ENCODE measurements around the gene HMCN1.
"Not testable (repeated sequence)": the region's sequence is repeated elsewhere in the genome, so short reads cannot be mapped to it uniquely, and the experiment has no call there.

HMCN1 gene

DNA sequence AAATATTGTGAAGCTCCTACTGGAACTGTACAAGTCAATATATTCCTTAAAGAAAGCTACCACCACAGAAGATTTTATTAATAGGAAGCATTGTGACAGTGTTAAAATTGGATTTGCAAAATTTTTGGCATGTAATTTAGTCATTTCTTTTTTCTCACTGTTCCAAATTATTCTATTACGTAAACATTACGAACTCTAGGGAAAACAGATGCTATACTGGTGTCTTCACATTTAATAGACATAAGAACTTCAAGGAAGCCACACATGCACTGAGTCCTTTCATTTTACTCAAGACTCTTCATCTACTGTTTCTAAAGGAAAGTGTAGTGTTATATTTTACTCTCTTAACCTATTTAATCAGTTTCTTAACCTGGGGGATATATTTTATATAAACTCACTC, 135.4 kb downstream of the HMCN1 start:
- Histone ChIP-seq H3K9ac (ENCODE audit: low read length in 2 of 2) (no peak overlapping the region), H3K9me3 (ENCODE audit: control insufficient read depth in 2 of 2, low read length in 2 of 2) (no peaks in the 10 kb centered on the region), H3K4me3 (ENCODE audit: low read length in 2 of 2) (no peak overlapping the region), H3K27me3 (ENCODE audit: control insufficient read depth in 1 of 2, insufficient read depth in 2 of 2, low read length in 2 of 2) (no peaks in the 10 kb centered on the region), H3K36me3 (ENCODE audit: control insufficient read depth in 2 of 2, insufficient read depth in 2 of 2, low read length in 2 of 2) (no peaks in the 10 kb centered on the region), H3K4me1 (ENCODE audit: control insufficient read depth, insufficient read depth, low read length) (no peaks in the 10 kb centered on the region), H3K27ac (ENCODE audit: low read length) (no peak overlapping the region)

DNA sequence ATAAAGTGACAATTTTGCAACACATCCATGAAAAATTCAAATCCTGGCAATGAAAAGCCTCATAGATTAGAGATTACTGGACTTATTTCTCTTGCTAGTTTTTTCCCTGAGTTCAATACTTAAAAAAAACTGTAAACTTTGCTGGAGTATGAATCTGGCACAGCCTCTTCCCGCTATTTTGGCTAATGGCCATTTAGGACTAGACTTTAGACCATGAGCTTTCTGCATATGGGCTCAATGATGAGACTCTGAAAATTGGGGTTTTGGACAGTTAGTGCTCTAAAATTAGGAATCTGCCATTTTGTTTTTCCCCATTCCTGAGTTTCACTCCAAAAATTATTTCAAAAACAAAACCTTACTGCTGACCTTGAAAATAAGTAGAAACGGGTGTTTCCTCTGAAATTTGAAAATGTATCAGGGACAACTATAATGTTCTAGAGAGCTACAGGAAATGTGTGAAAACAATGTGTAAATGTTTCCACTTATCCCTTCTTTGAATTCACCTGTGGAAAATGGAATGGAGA, 137.5 kb downstream of the HMCN1 start:
- H3K4me3 ChIP-seq (ENCODE audit: low read length in 2 of 2): no peak overlapping the region
- H3K9me3 ChIP-seq (ENCODE audit: control insufficient read depth in 2 of 2, low read length in 2 of 2): no peaks in the 10 kb centered on the region
- no peaks in the 10 kb centered on the region for H3K4me1 ChIP-seq (ENCODE audit: control insufficient read depth, insufficient read depth, low read length)
- H3K27ac ChIP-seq (ENCODE audit: low read length): no peak overlapping the region
- no peaks in the 10 kb centered on the region for H3K27me3 ChIP-seq (ENCODE audit: control insufficient read depth in 1 of 2, insufficient read depth in 2 of 2, low read length in 2 of 2)
- H3K9ac ChIP-seq (ENCODE audit: low read length in 2 of 2): no peak overlapping the region
- no peaks in the 10 kb centered on the region for H3K36me3 ChIP-seq (ENCODE audit: control insufficient read depth in 2 of 2, insufficient read depth in 2 of 2, low read length in 2 of 2)

DNA sequence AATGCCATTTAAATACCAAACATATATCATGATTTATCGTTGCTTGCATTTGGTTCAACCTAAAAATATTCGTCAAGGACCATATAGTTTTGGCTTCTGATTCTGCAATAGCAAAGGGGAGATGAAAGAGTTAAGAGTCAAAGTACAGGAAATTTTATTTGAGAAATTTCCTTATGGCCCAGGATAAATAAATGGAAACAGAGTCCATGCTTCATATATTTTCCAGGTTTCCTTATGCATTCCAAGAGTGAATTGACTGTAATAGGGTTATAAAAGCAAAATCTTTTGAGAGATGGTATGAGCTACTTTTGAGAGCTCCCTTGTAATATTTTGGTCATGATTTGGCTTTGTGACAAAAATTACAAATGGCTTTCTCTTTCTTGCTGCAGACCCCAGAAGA, 140.1 kb downstream of the HMCN1 start:
- H3K27me3 ChIP-seq (ENCODE audit: control insufficient read depth in 1 of 2, insufficient read depth in 2 of 2, low read length in 2 of 2): no peaks in the 10 kb centered on the region
- no peak overlapping the region for H3K27ac ChIP-seq (ENCODE audit: low read length)
- H3K9me3 ChIP-seq (ENCODE audit: control insufficient read depth in 2 of 2, low read length in 2 of 2): no peaks in the 10 kb centered on the region
- H3K9ac ChIP-seq (ENCODE audit: low read length in 2 of 2): no peak overlapping the region
- no peak overlapping the region for H3K4me3 ChIP-seq (ENCODE audit: low read length in 2 of 2)
- H3K36me3 ChIP-seq (ENCODE audit: control insufficient read depth in 2 of 2, insufficient read depth in 2 of 2, low read length in 2 of 2): no peaks in the 10 kb centered on the region
- H3K4me1 ChIP-seq (ENCODE audit: control insufficient read depth, insufficient read depth, low read length): no peaks in the 10 kb centered on the region

DNA sequence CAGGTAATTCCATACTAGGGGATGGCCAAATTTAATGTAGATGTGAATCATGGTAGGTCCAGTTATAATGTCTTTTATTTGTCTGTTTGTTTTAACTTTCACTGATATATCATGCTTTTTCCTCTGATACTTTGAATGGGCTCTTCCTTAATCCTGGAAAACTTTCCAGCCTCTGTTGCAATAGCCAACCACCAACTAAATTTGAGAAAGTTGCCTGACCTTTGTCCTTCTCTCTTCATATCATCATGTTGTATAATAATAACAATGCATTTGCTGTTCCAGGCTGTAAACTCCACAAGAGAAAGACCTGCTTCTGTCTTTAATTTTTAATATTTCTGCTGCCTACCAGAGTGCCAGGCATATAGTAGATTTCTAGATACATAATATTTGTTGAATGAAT, 146.1 kb downstream of the HMCN1 start:
- Histone ChIP-seq H3K4me1 (ENCODE audit: control insufficient read depth, insufficient read depth, low read length) (no peaks in the 10 kb centered on the region), H3K27me3 (ENCODE audit: control insufficient read depth in 1 of 2, insufficient read depth in 2 of 2, low read length in 2 of 2) (no peaks in the 10 kb centered on the region), H3K36me3 (ENCODE audit: control insufficient read depth in 2 of 2, insufficient read depth in 2 of 2, low read length in 2 of 2) (no peaks in the 10 kb centered on the region), H3K27ac (ENCODE audit: low read length) (no peak overlapping the region), H3K9ac (ENCODE audit: low read length in 2 of 2) (no peak overlapping the region), H3K4me3 (ENCODE audit: low read length in 2 of 2) (no peak overlapping the region), H3K9me3 (ENCODE audit: control insufficient read depth in 2 of 2, low read length in 2 of 2) (peaks cover 0 to 3% of the 10 kb centered on the region in 2 donors)

DNA sequence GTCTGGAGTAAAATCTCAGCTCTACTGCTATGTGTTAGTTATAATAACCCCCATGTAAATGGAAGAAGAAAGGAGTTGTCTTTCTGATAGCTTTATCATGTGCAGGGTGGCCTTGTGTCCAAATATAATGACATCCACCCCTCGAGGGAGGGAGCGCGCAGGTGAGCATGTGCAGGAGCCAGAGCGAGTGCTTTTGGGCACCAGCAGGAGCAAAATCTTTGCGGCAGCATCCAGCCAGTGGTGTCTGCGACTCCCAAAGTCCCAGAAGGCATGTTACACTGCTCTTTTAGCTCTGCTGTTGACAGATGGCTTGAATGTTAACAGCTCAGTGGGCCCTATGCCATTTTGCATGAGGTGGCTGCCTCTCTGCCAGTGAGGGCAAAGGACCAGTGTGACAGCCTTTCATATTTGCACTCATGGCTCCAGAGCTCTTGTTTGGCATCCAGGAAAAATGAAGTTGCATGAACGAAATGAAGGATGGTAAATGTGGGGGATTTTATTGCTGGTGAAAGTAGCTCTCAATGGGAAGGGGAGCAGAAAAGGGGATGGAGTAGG, 146.7 kb downstream of the HMCN1 start:
- H3K4me1 ChIP-seq (ENCODE audit: control insufficient read depth, insufficient read depth, low read length): no peaks in the 10 kb centered on the region
- H3K4me3 ChIP-seq (ENCODE audit: low read length in 2 of 2): no peak overlapping the region
- H3K27me3 ChIP-seq (ENCODE audit: control insufficient read depth in 1 of 2, insufficient read depth in 2 of 2, low read length in 2 of 2): no peaks in the 10 kb centered on the region
- no peak overlapping the region for H3K27ac ChIP-seq (ENCODE audit: low read length)
- peaks cover 0 to 3% of the 10 kb centered on the region in 2 donors for H3K9me3 ChIP-seq (ENCODE audit: control insufficient read depth in 2 of 2, low read length in 2 of 2)
- no peak overlapping the region for H3K9ac ChIP-seq (ENCODE audit: low read length in 2 of 2)
- H3K36me3 ChIP-seq (ENCODE audit: control insufficient read depth in 2 of 2, insufficient read depth in 2 of 2, low read length in 2 of 2): no peaks in the 10 kb centered on the region

DNA sequence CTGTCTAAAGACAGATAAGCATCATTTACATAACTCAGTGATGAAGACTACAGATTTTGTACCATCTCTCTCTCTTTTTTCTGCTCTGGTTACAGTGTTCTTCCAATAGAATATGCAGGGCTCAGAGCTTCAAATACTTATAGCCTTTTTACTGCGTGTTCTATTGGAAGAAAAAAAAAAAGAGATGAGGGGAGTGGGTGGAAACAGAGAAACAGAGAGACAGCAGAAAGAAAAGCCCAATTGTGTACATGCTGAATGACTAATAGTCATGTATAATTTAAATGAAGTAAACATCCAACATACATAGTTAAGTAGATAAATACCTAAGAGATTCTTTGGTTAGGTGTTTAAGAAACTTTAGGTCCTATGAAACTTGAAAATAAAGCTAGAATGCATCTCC, 151.9 kb downstream of the HMCN1 start:
- Histone ChIP-seq H3K4me1 (ENCODE audit: control insufficient read depth, insufficient read depth, low read length) (no peaks in the 10 kb centered on the region), H3K27me3 (ENCODE audit: control insufficient read depth in 1 of 2, insufficient read depth in 2 of 2, low read length in 2 of 2) (no peaks in the 10 kb centered on the region), H3K36me3 (ENCODE audit: control insufficient read depth in 2 of 2, insufficient read depth in 2 of 2, low read length in 2 of 2) (no peaks in the 10 kb centered on the region), H3K9me3 (ENCODE audit: control insufficient read depth in 2 of 2, low read length in 2 of 2) (no peaks in the 10 kb centered on the region), H3K27ac (ENCODE audit: low read length) (no peak overlapping the region), H3K9ac (ENCODE audit: low read length in 2 of 2) (no peak overlapping the region), H3K4me3 (ENCODE audit: low read length in 2 of 2) (no peak overlapping the region)

DNA sequence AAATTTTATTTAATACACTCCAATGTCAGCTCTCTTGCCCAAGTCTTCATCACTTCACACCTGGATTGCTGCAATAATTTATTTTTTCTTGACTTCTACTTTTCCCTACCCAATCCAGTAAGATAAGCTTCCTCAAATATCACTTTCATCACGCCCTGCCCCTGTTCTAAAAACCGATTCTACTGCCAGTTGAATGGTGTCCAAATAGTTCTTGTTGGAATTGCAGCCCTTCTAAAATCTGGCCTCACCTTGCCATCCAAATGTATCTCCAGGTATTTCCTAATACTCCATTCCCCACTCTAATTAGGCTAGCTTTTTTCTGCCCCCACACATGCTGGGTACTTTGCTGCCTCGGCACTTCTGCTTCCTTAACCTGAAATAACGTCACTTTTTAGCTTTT, 152.5 kb downstream of the HMCN1 start:
- Histone ChIP-seq H3K4me3 (ENCODE audit: low read length in 2 of 2) (no peak overlapping the region), H3K4me1 (ENCODE audit: control insufficient read depth, insufficient read depth, low read length) (no peaks in the 10 kb centered on the region), H3K9ac (ENCODE audit: low read length in 2 of 2) (no peak overlapping the region), H3K9me3 (ENCODE audit: control insufficient read depth in 2 of 2, low read length in 2 of 2) (no peaks in the 10 kb centered on the region), H3K27me3 (ENCODE audit: control insufficient read depth in 1 of 2, insufficient read depth in 2 of 2, low read length in 2 of 2) (no peaks in the 10 kb centered on the region), H3K36me3 (ENCODE audit: control insufficient read depth in 2 of 2, insufficient read depth in 2 of 2, low read length in 2 of 2) (no peaks in the 10 kb centered on the region), H3K27ac (ENCODE audit: low read length) (no peak overlapping the region)

DNA sequence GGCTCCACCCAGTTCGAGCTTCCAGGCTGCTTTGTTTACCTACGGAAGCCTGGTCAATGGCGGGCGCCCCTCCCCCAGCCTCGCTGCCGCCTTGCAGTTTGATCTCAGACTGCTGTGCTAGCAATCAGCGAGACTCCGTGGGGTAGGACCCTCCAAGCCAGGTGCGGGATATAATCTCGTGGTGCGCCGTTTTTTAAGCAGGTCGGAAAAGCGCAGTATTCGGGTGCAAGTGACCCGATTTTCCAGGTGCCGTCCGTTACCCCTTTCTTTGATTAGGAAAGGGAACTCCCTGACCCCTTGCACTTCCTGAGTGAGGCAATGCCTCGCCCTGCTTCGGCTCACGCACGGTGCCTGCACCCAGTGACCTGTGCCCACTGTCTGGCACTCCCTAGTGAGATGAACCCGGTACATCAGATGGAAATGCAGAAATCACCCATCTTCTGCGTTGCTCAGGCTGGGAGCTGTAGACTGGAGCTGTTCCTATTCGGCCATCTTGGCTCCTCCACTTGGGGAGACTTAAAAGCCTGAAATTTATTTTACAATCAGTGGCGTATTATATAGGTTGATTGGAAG, 158.7 kb downstream of the HMCN1 start:
- not testable (repeated sequence) for H3K9ac ChIP-seq (ENCODE audit: low read length in 2 of 2); H3K9me3 ChIP-seq (ENCODE audit: control insufficient read depth in 2 of 2, low read length in 2 of 2); H3K36me3 ChIP-seq (ENCODE audit: control insufficient read depth in 2 of 2, insufficient read depth in 2 of 2, low read length in 2 of 2); H3K4me3 ChIP-seq (ENCODE audit: low read length in 2 of 2); H3K27ac ChIP-seq (ENCODE audit: low read length); H3K4me1 ChIP-seq (ENCODE audit: control insufficient read depth, insufficient read depth, low read length); H3K27me3 ChIP-seq (ENCODE audit: control insufficient read depth in 1 of 2, insufficient read depth in 2 of 2, low read length in 2 of 2)

DNA sequence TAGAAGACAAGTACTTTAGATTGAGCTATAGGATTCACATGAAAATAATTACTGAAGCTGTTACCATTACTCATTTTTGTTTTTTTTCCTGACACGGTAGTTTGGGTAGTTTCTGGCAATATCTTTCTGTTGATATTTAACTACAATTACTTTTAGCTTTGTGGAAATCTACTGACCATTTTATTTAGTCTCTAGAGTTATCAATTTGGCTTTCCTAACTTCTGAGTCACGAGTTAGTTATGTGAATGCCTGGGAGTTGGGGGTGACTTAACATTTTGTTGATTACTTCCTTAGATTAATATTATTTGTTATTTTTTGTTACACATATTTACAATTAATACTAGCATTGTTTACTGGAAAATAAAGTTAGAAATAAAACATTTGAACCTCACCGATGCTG, 160.6 kb downstream of the HMCN1 start:
- Histone ChIP-seq H3K27me3 (ENCODE audit: control insufficient read depth in 1 of 2, insufficient read depth in 2 of 2, low read length in 2 of 2) (no peaks in the 10 kb centered on the region), H3K27ac (ENCODE audit: low read length) (no peak overlapping the region)

DNA sequence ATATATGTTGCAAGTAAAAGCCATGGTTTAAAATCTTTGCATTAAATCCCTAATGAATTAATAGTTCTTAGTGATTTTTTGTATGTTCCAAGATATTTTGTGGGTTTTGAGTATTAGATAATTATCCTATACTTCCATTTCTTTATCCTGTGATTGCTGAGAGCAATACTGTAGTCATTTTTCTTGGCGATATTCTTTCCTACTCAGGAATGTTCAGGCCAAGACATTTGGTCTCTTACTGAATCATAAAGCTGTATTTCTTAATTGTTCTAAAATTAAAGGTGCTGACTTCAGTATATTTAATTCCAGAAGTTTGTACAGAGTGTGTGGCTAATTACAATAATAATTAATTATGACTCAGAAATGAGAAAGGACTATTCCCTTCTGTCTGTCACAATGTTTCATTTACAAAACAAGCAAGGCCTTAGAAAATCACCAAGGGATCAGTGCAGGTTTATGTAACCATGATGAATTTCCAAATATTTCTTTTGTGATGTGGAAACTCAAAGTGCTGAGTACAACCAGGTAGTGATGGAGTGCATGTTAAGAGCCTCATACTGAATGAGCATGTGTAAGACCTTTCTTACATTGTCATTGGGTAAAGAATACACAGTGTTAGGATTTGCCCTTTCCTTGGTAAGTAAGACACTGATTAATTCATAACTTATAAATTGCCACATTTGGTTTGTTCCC, 161.2 kb downstream of the HMCN1 start:
- Histone ChIP-seq H3K4me1 (ENCODE audit: control insufficient read depth, insufficient read depth, low read length) (no peaks in the 10 kb centered on the region), H3K4me3 (ENCODE audit: low read length in 2 of 2) (no peak overlapping the region), H3K9ac (ENCODE audit: low read length in 2 of 2) (no peak overlapping the region), H3K9me3 (ENCODE audit: control insufficient read depth in 2 of 2, low read length in 2 of 2) (no peaks in the 10 kb centered on the region), H3K36me3 (ENCODE audit: control insufficient read depth in 2 of 2, insufficient read depth in 2 of 2, low read length in 2 of 2) (no peaks in the 10 kb centered on the region), H3K27me3 (ENCODE audit: control insufficient read depth in 1 of 2, insufficient read depth in 2 of 2, low read length in 2 of 2) (no peaks in the 10 kb centered on the region), H3K27ac (ENCODE audit: low read length) (no peak overlapping the region)

More for the DNA sequence above, 160.6 kb downstream of the HMCN1 start:
- no peak overlapping the region for H3K9ac ChIP-seq (ENCODE audit: low read length in 2 of 2)
- no peaks in the 10 kb centered on the region for H3K36me3 ChIP-seq (ENCODE audit: control insufficient read depth in 2 of 2, insufficient read depth in 2 of 2, low read length in 2 of 2)
- no peaks in the 10 kb centered on the region for H3K9me3 ChIP-seq (ENCODE audit: control insufficient read depth in 2 of 2, low read length in 2 of 2)
- H3K4me3 ChIP-seq (ENCODE audit: low read length in 2 of 2): no peak overlapping the region
- H3K4me1 ChIP-seq (ENCODE audit: control insufficient read depth, insufficient read depth, low read length): no peaks in the 10 kb centered on the region

DNA sequence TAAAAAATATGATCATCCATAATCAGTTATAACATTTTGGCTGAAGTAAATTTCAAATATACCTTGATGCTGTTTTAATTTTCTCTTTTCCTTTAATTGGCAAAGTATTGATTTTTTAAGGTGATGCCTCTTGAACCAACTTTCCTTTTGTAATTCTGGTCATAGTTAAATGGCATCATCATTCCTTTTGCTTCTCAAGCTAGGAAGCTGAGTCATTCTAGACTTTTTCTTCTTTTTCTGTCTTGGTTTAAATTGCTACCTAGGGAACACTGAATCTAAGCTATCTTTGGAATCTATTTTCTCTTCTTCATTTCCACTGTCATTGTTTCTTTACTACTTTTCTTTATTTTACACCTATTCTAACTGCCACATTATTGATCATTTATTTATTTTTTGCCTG, 162.7 kb downstream of the HMCN1 start:
- Histone ChIP-seq H3K27me3 (ENCODE audit: control insufficient read depth in 1 of 2, insufficient read depth in 2 of 2, low read length in 2 of 2) (no peaks in the 10 kb centered on the region), H3K9ac (ENCODE audit: low read length in 2 of 2) (no peak overlapping the region), H3K36me3 (ENCODE audit: control insufficient read depth in 2 of 2, insufficient read depth in 2 of 2, low read length in 2 of 2) (no peaks in the 10 kb centered on the region), H3K27ac (ENCODE audit: low read length) (no peak overlapping the region), H3K4me3 (ENCODE audit: low read length in 2 of 2) (no peak overlapping the region), H3K4me1 (ENCODE audit: control insufficient read depth, insufficient read depth, low read length) (no peaks in the 10 kb centered on the region), H3K9me3 (ENCODE audit: control insufficient read depth in 2 of 2, low read length in 2 of 2) (no peaks in the 10 kb centered on the region)

All from stomach smooth muscle (tissue), 2 donors.